Mucosa of descending colon (tissue), 3 donors: ENCODE measurements around the gene BRINP2. TPM values are rescaled to one million over a fixed set of nuclear protein-coding genes. Genes with fewer than 3 reads are reported as not detected.

Experiments
- ATAC-seq: fragments of 200-7000 bp; cut with Tn5 transposase; one replicate; pipeline ENCODE4 v1.9.1; 2020; ENCODE audit warnings: mild to moderate bottlenecking, moderate library complexity
- DNase-seq, 3 donors: peaks; one replicate each; pipeline ENCODE4 v3.0.0-alpha.2; 2020
- H3K36me3 ChIP-seq: fragments of 200-600 bp; one replicate; pipeline ENCODE4 v1.8.0; 2021; ENCODE audit warnings: low read depth, mild to moderate bottlenecking
- H3K4me1 ChIP-seq: fragments of 200-600 bp; one replicate; pipeline ENCODE4 v1.8.0; 2021; ENCODE audit warnings: low read depth, mild to moderate bottlenecking
- H3K4me3 ChIP-seq: fragments of 200-600 bp; one replicate; pipeline ENCODE4 v1.8.0; 2021; ENCODE audit warnings: mild to moderate bottlenecking
- H3K9me3 ChIP-seq: fragments of 200-600 bp; one replicate; pipeline ENCODE4 v1.8.0; 2021; ENCODE audit warnings: mild to moderate bottlenecking
- intact Hi-C, 2 donors: fragments of 100-400 bp; cut with DNase I in 1 of 2; cut with micrococcal nuclease in 1 of 2; formaldehyde crosslinking; loops; one replicate each; pipeline versions ENCODE4 v1.11.0 to v1.11.1; 2022; cut with DNase I, micrococcal nuclease
- total RNA-seq, 3 donors: library from RNA; stranded (reverse); fragmentation: NEBNext Ultra II Directional in 2 of 3; extraction: Animal tissue kit (Norgen Biotek cat#: 25700) in 2 of 3; gene quantifications; one replicate each; pipeline versions ENCODE4 v1.2.1 to v1.2.4, GENCODE V29; 2021 to 2023
- TF ChIP-seq, protein P1 (sequence below): fragments of 200-600 bp; IDR thresholded peaks from one replicate; pipeline ENCODE4 v1.8.0; 2022; ENCODE audit warnings: antibody characterized with exemption, mild to moderate bottlenecking
- donor health status: DM: no; HTN: no; CAD: no; lungs with moderate emphysema.
- donor health status: DM: no; HTN: no; CAD: no.
- donor health status: DM: no; HTN: yes; CAD: no.

BRINP2 gene
- total RNA-seq, 3 donors from 2014 or later, result 0.13 TPM; not detected in 2

DNA sequence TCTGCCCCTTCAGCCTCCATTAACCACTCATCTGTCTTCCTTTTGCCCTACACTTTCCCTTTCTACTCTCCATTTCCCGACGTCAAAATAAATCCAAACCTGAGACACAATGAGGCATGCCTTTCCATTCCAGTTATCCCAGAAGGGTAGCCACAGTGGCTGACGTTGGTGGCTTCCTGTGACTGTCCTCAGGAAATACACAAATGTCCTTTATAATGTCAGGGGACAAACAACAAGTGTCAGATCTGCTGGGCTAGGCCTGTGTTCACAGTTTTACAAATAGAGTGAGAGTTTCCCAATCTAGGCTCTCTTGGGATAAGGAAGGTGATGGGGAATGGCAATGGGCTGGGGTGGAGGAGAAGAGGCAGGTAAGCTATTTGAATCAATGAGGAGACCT is 135.3 kb downstream of the BRINP2 start:
- TF ChIP-seq, protein P1, sequence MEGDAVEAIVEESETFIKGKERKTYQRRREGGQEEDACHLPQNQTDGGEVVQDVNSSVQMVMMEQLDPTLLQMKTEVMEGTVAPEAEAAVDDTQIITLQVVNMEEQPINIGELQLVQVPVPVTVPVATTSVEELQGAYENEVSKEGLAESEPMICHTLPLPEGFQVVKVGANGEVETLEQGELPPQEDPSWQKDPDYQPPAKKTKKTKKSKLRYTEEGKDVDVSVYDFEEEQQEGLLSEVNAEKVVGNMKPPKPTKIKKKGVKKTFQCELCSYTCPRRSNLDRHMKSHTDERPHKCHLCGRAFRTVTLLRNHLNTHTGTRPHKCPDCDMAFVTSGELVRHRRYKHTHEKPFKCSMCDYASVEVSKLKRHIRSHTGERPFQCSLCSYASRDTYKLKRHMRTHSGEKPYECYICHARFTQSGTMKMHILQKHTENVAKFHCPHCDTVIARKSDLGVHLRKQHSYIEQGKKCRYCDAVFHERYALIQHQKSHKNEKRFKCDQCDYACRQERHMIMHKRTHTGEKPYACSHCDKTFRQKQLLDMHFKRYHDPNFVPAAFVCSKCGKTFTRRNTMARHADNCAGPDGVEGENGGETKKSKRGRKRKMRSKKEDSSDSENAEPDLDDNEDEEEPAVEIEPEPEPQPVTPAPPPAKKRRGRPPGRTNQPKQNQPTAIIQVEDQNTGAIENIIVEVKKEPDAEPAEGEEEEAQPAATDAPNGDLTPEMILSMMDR, result no peak
- no peak for DNase-seq
- Histone ChIP-seq H3K9me3 (no peaks in the 10 kb centered on the region), H3K4me1 (no peaks in the 10 kb centered on the region), H3K4me3 (no peak overlapping the region), H3K36me3 (no peaks in the 10 kb centered on the region)
- intact Hi-C loops, result no loop called here
- ATAC-seq, result no peak

DNA sequence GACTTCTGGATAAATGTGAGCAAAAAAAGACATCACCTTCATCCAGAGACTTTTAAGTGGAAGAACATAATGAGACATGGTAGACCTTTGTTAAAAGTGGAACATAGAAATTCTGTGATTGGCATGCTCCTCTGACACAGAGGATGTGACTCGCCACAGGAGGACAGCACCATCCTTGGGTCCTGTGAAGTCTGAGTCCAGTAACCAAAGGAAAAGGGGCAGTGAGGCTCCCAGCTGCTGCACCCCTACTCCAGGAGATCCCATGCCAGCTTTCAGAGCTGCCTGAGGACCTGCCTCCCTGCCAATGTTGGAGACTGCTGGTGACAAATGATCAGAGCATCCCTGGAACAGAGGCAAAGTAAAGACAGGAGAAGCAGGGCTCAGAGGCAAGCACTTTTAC is 136.2 kb downstream of the BRINP2 start:
- H3K4me3 ChIP-seq, result no peak overlapping the region
- no peaks in the 10 kb centered on the region for H3K4me1 ChIP-seq
- no peak for ATAC-seq
- TF ChIP-seq, protein P1, result no peak
- H3K36me3 ChIP-seq, result no peaks in the 10 kb centered on the region
- no peak for DNase-seq
- no peaks in the 10 kb centered on the region for H3K9me3 ChIP-seq
- intact Hi-C loops, result no loop called here

DNA sequence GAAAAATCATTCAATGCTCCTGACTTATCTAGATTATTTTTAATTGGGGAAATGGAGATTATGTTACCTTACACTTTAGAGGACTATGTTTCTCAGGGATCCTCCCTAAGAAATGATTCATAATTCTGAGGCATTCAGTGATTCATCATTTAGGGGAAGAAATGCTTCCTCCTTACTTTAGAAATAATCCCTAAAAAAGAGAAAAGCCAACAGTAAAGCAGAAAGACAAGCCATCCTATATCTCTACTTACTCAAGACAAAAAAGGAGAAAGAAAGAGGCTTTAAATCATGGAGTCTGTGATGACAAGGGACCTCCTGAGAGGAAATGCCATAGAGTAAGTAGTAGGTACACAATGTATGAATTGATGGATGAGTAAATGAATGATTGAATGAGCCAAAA is 137.0 kb downstream of the BRINP2 start:
- no peak for ATAC-seq
- H3K4me1 ChIP-seq, result no peaks in the 10 kb centered on the region
- no peak for DNase-seq
- no peak overlapping the region for H3K4me3 ChIP-seq
- intact Hi-C loops, result no loop called here
- TF ChIP-seq, protein P1, result no peak
- no peaks in the 10 kb centered on the region for H3K36me3 ChIP-seq
- no peaks in the 10 kb centered on the region for H3K9me3 ChIP-seq

DNA sequence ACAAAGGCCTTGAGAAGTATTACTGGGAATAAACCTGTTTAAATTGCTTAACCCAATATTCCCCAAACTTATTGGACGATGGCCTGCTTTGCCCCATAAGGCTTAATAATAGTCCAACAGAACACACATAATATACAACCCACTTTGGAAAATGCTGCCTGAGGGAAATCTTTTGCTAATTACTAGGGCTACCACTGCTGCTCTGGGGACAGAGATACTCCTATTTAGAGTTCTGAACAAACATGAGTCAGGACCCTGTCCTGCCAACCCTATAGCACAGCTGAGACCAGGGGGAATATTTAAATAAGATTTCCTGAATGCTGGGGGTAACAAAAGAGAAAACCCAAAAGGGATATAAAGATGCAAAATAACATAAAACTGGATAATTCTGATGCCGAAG is 139.1 kb downstream of the BRINP2 start:
- TF ChIP-seq, protein P1, result no peak
- intact Hi-C loops, result no loop called here
- Histone ChIP-seq H3K36me3 (no peaks in the 10 kb centered on the region), H3K4me1 (no peaks in the 10 kb centered on the region), H3K9me3 (no peaks in the 10 kb centered on the region), H3K4me3 (no peak overlapping the region)
- DNase-seq (no peak), ATAC-seq (no peak)

DNA sequence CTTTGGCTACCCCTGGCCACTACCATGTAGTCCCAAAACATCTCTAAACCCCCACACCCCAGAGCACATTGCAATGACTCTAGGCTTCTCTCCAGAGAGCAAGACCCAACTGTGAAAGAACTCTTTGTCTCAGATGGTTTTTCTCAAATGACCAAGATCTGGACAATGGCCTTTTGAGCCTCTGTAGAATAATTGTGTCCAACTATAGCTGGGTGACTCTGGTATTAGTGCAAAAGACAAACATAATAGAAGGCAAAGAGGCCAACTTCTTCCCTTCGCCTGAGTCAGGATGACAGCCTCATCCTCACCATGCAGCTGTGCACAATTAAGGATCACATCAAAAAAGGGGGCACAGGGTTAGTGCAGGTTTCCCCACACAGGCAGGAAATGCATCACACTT is 139.6 kb downstream of the BRINP2 start:
- Histone ChIP-seq H3K36me3 (no peaks in the 10 kb centered on the region), H3K4me3 (no peak overlapping the region), H3K4me1 (no peaks in the 10 kb centered on the region), H3K9me3 (no peaks in the 10 kb centered on the region)
- TF ChIP-seq, protein P1, result no peak
- DNase-seq, result no peak
- ATAC-seq, result no peak
- intact Hi-C loops, result no loop called here

DNA sequence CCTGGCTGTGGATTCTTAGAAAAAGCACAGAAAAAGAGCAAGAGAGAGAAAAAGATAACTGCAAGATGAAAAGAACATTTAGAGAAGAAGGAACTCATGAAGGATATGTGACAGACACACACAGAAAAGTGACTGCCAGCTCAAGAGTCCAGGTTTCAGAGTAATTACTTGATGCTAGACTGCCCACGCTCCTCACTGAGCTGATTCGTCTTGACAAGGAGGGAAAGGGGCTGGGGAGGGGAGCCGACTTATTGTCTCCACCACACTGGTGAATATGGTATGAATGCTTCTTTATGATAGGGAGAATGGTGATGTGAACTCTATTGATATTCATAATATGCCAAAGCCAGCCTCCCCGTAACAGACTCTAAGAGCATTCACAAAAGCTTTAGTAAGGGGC is 140.4 kb downstream of the BRINP2 start:
- H3K9me3 ChIP-seq, result no peaks in the 10 kb centered on the region
- ATAC-seq, result no peak

More for the DNA sequence above, 140.4 kb downstream of the BRINP2 start:
- Histone ChIP-seq H3K36me3 (no peaks in the 10 kb centered on the region), H3K4me3 (no peak overlapping the region), H3K4me1 (no peaks in the 10 kb centered on the region)
- TF ChIP-seq, protein P1, result no peak
- intact Hi-C loops, result no loop called here
- no peak for DNase-seq
